Smooth muscle cell (in vitro differentiated cells): ENCODE data around the gene PCID2. TPM values are rescaled to one million over a fixed set of nuclear protein-coding genes. Genes with fewer than 3 reads are reported as not detected.
"Not testable (repeated sequence)": the region's sequence is repeated elsewhere in the genome, so short reads cannot be mapped to it uniquely, and the experiment has no call there.

Experiments used
- DNase-seq: peaks from one replicate; lab custom pipeline; 2025; ENCODE audit not compliant: unreplicated experiment; lab: John Stamatoyannopoulos, UW
- H2AFZ ChIP-seq: fragments of 200-600 bp; sonication (generic); 2 replicates; pipeline ENCODE4 v1.6.0; 2016; ENCODE audit warnings: antibody characterized with exemption, low read depth, mild to moderate bottlenecking
- H3F3A ChIP-seq: fragments of 200-600 bp; sonication (generic); 2 replicates; pipeline ENCODE4 v1.6.0; 2017; ENCODE audit warnings: antibody characterized with exemption, low read depth
- H3K27ac ChIP-seq: fragments of 200-600 bp; sonication (generic); 2 replicates; pipeline ENCODE4 v1.5.1; 2016; ENCODE audit warnings: low read depth, mild to moderate bottlenecking
- H3K27me3 ChIP-seq: fragments of 200-600 bp; sonication (generic); 2 replicates; pipeline ENCODE4 v1.6.1; 2016; ENCODE audit warnings: low read depth, mild to moderate bottlenecking
- H3K36me3 ChIP-seq: fragments of 200-600 bp; sonication (generic); 2 replicates; pipeline ENCODE4 v1.5.1; 2016; ENCODE audit warnings: low read depth
- H3K4me1 ChIP-seq: fragments of 200-600 bp; sonication (generic); 2 replicates; pipeline ENCODE4 v1.5.1; 2016; ENCODE audit warnings: low read depth
- H3K4me2 ChIP-seq: fragments of 200-600 bp; sonication (generic); 2 replicates; pipeline ENCODE4 v1.6.0; 2016; ENCODE audit warnings: mild to moderate bottlenecking
- H3K4me3 ChIP-seq: fragments of 200-600 bp; sonication (generic); 2 replicates; pipeline ENCODE4 v1.5.1; 2016; ENCODE audit warnings: mild to moderate bottlenecking
- H3K79me2 ChIP-seq: fragments of 200-600 bp; sonication (generic); 2 replicates; pipeline ENCODE4 v1.6.0; 2016; ENCODE audit warnings: low read depth, mild to moderate bottlenecking
- H3K9ac ChIP-seq: fragments of 200-600 bp; sonication (generic); 2 replicates; pipeline ENCODE4 v1.6.0; 2016; ENCODE audit warnings: low read depth
- H3K9me3 ChIP-seq: fragments of 200-600 bp; sonication (generic); replicated peaks from 2 replicates; pipeline ENCODE4 v1.5.1; 2016; ENCODE audit warnings: low read depth
- H4K20me1 ChIP-seq: fragments of 200-600 bp; sonication (generic); 2 replicates; pipeline ENCODE4 v1.6.0; 2016; ENCODE audit warnings: low read depth
- CTCF ChIP-seq: fragments of 200-600 bp; sonication (generic); IDR thresholded peaks from 2 replicates; pipeline ENCODE4 v1.5.1; 2017; ENCODE audit warnings: borderline replicate concordance, mild to moderate bottlenecking, antibody characterized with exemption; ENCODE audit not compliant: insufficient read depth, poor library complexity, severe bottlenecking
- WGBS: methylation state at CpG from one replicate; pipeline ENCODE4 v1.1.7; 2016; ENCODE audit warnings: low lambda C conversion rate; 5-methylcytosine and 5-hydroxymethylcytosine counted together
- polyA plus RNA-seq: library from polyadenylated mRNA; unstranded; fragments of >200 nt; fragmentation: Nextera tagmentation; extraction: Ambion mirVana; gene quantifications from 2 replicates; pipeline ENCODE4 v1.2.1, GENCODE V29; 2016
- total RNA-seq: library from RNA; depleted of rRNA; stranded (reverse); fragments of >200 nt; gene quantifications from 2 replicates; pipeline ENCODE4 v1.2.3, GENCODE V29; 2014

PCID2 gene
- total and polyA plus RNA-seq, 2 experiments from 2014 or later = 27.1 to 32.5 TPM

GRCh38 chr13:113162783-113163685, 45.4 kb downstream of the PCID2 start:
- Histone ChIP-seq H3K79me2 (no peaks in the 10 kb centered on the region), H3K4me1 (peaks cover 4% of the 10 kb centered on the region), H3K4me2 (no peak overlapping the region), H3K9me3 (no peaks in the 10 kb centered on the region), H4K20me1 (no peaks in the 10 kb centered on the region), H3K27ac (no peak overlapping the region), H3K9ac (no peak overlapping the region), H2AFZ (no peak overlapping the region), H3K4me3 (no peak overlapping the region), H3K36me3 (no peaks in the 10 kb centered on the region), H3F3A (no peaks in the 10 kb centered on the region), H3K27me3 (peaks cover 8% of the 10 kb centered on the region)
- TF ChIP-seq CTCF = no peak
- WGBS = 70% methylated on average over 17 of the region's 25 CpGs
- no peak for DNase-seq

- H4K20me1 ChIP-seq, H3K9ac ChIP-seq, DNase-seq, H3K27me3 ChIP-seq, H3K9me3 ChIP-seq, H3K27ac ChIP-seq, H2AFZ ChIP-seq, H3K4me3 ChIP-seq, H3F3A ChIP-seq, H3K4me1 ChIP-seq, H3K36me3 ChIP-seq, H3K79me2 ChIP-seq, H3K4me2 ChIP-seq: not testable (repeated sequence)
- WGBS = no CpG with 5 or more reads among the region's 13 CpGs
Observed at GRCh38 chr13:113161975-113162374, 46.5 kb downstream of the PCID2 start.

GRCh38 chr13:113161433-113161832, 47.0 kb downstream of the PCID2 start:
- no peak overlapping the region for H3K27ac ChIP-seq
- H3K4me3 ChIP-seq = no peak overlapping the region
- H3K4me2 ChIP-seq = no peak overlapping the region
- no peak for TF ChIP-seq CTCF
- 81% methylated on average over 12 of the region's 16 CpGs for WGBS
- H3K27me3 ChIP-seq = peaks cover 8% of the 10 kb centered on the region
- no peak for DNase-seq
- no peaks in the 10 kb centered on the region for H3K9me3 ChIP-seq
- H3K4me1 ChIP-seq = peaks cover 4% of the 10 kb centered on the region
- no peaks in the 10 kb centered on the region for H3K79me2 ChIP-seq
- H2AFZ ChIP-seq = no peak overlapping the region
- H3K9ac ChIP-seq = no peak overlapping the region
- H3F3A ChIP-seq = no peaks in the 10 kb centered on the region
- no peaks in the 10 kb centered on the region for H3K36me3 ChIP-seq
- no peaks in the 10 kb centered on the region for H4K20me1 ChIP-seq

- WGBS = 78% methylated on average over 12 of the region's 12 CpGs
- Histone ChIP-seq H3K4me3 (no peak overlapping the region), H3K9me3 (no peaks in the 10 kb centered on the region), H3F3A (no peaks in the 10 kb centered on the region), H3K79me2 (no peaks in the 10 kb centered on the region), H3K4me1 (peaks cover 4% of the 10 kb centered on the region), H3K9ac (no peak overlapping the region), H3K4me2 (no peak overlapping the region), H3K27ac (no peak overlapping the region), H2AFZ (no peak overlapping the region), H4K20me1 (no peaks in the 10 kb centered on the region), H3K27me3 (peaks cover 8% of the 10 kb centered on the region), H3K36me3 (no peaks in the 10 kb centered on the region)
- DNase-seq = no peak
- TF ChIP-seq CTCF = no peak
Observed at GRCh38 chr13:113160983-113161382, 47.5 kb downstream of the PCID2 start.
